Cardiac septum (tissue), 1 donor: Measurements from ENCODE around the gene TNKS1BP1. TPM values are rescaled to one million over a fixed set of nuclear protein-coding genes. Genes with fewer than 3 reads are reported as not detected.
A peak's percentile ranks its signal among the peaks of the same experiment; 100 is the strongest.
"Not testable (repeated sequence)": the region's sequence is repeated elsewhere in the genome, so short reads cannot be mapped to it uniquely, and the experiment has no call there.

Experiments used
- DNase-seq: peaks from one replicate; pipeline ENCODE4 v3.0.0-alpha.2; 2020; ENCODE audit warnings: low spot score
- intact Hi-C: fragments of 100-400 bp; cut with DNase I; formaldehyde crosslinking; loops from one replicate; pipeline ENCODE4 v1.14.0; 2022
- long read RNA-seq: library from polyadenylated mRNA; unstranded; transcript quantifications from one replicate; pipeline ENCODE4 v2.0.0, GENCODE V29; 2021
- total RNA-seq: library from RNA; stranded (reverse); fragmentation: NEBNext Ultra II Directional; extraction: Animal tissue kit (Norgen Biotek cat#: 25700); gene quantifications from one replicate; pipeline ENCODE4 v1.2.1, GENCODE V29; 2021
- donor health status: DM: no; HTN: no; CAD: no.

Gene TNKS1BP1
- 36.2 TPM for total RNA-seq
- long read RNA-seq, full-length matches to known transcripts: 12 of 40 reads
- long read RNA-seq, partial matches to known transcripts: 23 of 40 reads
- long read RNA-seq, other reads (novel, unspliced or antisense): 5 of 40 reads

- intact Hi-C loops: loop anchor here (5.0 kb wide), 2 partner anchors 48 to 123 kb away; no protein-coding TSS in a partner anchor
Measured at GRCh38 chr11:57324886-57325734, at the start of gene TNKS1BP1. TSS of gene TNKS1BP1 (minus strand) at chr11:57324952. CDS start at chr11:57321885, 3,067 bp downstream.

GRCh38 chr11:57373146-57373545 lies 48.4 kb upstream of the TNKS1BP1 start:
- DNase-seq: peak; percentile 1
- intact Hi-C loops: no loop called here

More at GRCh38 chr11:57324886-57325734, at the start of gene TNKS1BP1:
- peak; percentile 98 for DNase-seq

- intact Hi-C loops: no loop called here
Measured at GRCh38 chr11:57370941-57371340, 46.2 kb upstream of the TNKS1BP1 start.

GRCh38 chr11:57370251-57370650 lies 45.5 kb upstream of the TNKS1BP1 start:
- DNase-seq: no peak
- intact Hi-C loops: no loop called here

More at GRCh38 chr11:57370941-57371340, 46.2 kb upstream of the TNKS1BP1 start:
- DNase-seq: no peak

- no peak for DNase-seq
- intact Hi-C loops: no loop called here
Measured at GRCh38 chr11:57368845-57369232, 44.1 kb upstream of the TNKS1BP1 start.

- no peak for DNase-seq
- intact Hi-C loops: no loop called here
Measured at GRCh38 chr11:57368106-57368844, 43.5 kb upstream of the TNKS1BP1 start.

- intact Hi-C loops: loop anchor here (5.0 kb wide), 1 partner anchor 42 kb away; no protein-coding TSS in a partner anchor
- DNase-seq: no peak
Measured at GRCh38 chr11:57364851-57365660, 40.3 kb upstream of the TNKS1BP1 start.

GRCh38 chr11:57363131-57364080 lies 38.7 kb upstream of the TNKS1BP1 start:
- no peak for DNase-seq
- intact Hi-C loops: loop anchor here (5.0 kb wide), 1 partner anchor 44 kb away; no protein-coding TSS in a partner anchor

GRCh38 chr11:57361926-57362325 lies 37.2 kb upstream of the TNKS1BP1 start:
- no peak for DNase-seq
- intact Hi-C loops: loop anchor here (5.0 kb wide), 1 partner anchor 45 kb away; no protein-coding TSS in a partner anchor

GRCh38 chr11:57361420-57361819 lies 36.7 kb upstream of the TNKS1BP1 start:
- intact Hi-C loops: loop anchor here (5.0 kb wide), 1 partner anchor 46 kb away; no protein-coding TSS in a partner anchor
- not testable (repeated sequence) for DNase-seq

GRCh38 chr11:57360991-57361390 lies 36.2 kb upstream of the TNKS1BP1 start:
- DNase-seq: no peak
- intact Hi-C loops: loop anchor here (5.0 kb wide), 1 partner anchor 46 kb away; no protein-coding TSS in a partner anchor

- intact Hi-C loops: loop anchor here (5.0 to 10.0 kb wide), 2 partner anchors 47 to 515 kb away; no protein-coding TSS in a partner anchor
- no peak for DNase-seq
Measured at GRCh38 chr11:57359896-57360690, 35.3 kb upstream of the TNKS1BP1 start.

- no peak for DNase-seq
- intact Hi-C loops: loop anchor here (10.0 kb wide), 1 partner anchor 515 kb away; no protein-coding TSS in a partner anchor
Measured at GRCh38 chr11:57359396-57359795, 34.6 kb upstream of the TNKS1BP1 start.

- no peak for DNase-seq
- intact Hi-C loops: loop anchor here (10.0 kb wide), 1 partner anchor 514 kb away; no protein-coding TSS in a partner anchor
Measured at GRCh38 chr11:57358991-57359390, 34.2 kb upstream of the TNKS1BP1 start.

- intact Hi-C loops: loop anchor here (10.0 kb wide), 1 partner anchor 514 kb away; no protein-coding TSS in a partner anchor
- DNase-seq: no peak
Measured at GRCh38 chr11:57358543-57358961, 33.8 kb upstream of the TNKS1BP1 start.

- no peak for DNase-seq
- intact Hi-C loops: loop anchor here (10.0 kb wide), 1 partner anchor 513 kb away; no protein-coding TSS in a partner anchor
Measured at GRCh38 chr11:57357856-57358255, 33.1 kb upstream of the TNKS1BP1 start.

- no peak for DNase-seq
- intact Hi-C loops: loop anchor here (10.0 kb wide), 1 partner anchor 513 kb away; no protein-coding TSS in a partner anchor
Measured at GRCh38 chr11:57357310-57357709, 32.6 kb upstream of the TNKS1BP1 start.
